ENCODE data around the gene SULF2. TPM values are rescaled to one million over a fixed set of nuclear protein-coding genes. Genes with fewer than 3 reads are reported as not detected.
A peak's percentile ranks its signal among the peaks of the same experiment; 100 is the strongest.

SULF2 gene
- total RNA-seq, 1 donor from 2014 or later = 78.2 TPM

DNA sequence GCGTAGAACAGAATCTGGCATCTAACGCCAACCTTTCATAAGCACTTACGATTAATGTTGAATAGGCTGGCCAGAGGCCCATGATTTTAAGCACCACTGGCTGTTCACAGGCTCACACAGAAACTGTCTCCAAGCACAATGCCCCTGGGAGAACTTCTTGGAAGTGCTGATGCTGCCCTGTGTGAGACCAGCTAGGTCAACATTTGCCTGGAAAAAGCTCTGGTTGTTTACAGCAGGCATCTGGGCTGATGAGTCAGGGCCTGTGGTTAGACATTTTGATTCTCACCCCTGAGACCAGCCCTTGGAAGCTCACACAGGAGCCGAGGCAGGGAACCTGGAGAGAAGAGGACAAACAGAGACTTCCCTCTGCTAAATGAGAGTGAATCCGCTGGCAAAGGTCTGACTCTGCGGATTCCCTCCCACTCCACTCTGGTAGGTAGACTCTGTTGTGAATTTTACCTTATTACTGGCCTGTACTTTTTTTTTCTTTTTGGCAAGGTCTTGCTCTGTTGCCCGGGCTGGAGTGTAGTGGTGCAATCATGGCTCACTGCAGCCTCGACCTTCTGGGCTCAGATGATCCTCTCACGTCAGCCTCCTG is 6.8 kb upstream of the SULF2 start:
- H3K4me3 ChIP-seq (ENCODE audit: low read depth, low read length) = no peak overlapping the region
- H3K27me3 ChIP-seq (ENCODE audit: control insufficient read depth, insufficient read depth, low read length) = no peaks in the 10 kb centered on the region
- TF ChIP-seq, protein P1, sequence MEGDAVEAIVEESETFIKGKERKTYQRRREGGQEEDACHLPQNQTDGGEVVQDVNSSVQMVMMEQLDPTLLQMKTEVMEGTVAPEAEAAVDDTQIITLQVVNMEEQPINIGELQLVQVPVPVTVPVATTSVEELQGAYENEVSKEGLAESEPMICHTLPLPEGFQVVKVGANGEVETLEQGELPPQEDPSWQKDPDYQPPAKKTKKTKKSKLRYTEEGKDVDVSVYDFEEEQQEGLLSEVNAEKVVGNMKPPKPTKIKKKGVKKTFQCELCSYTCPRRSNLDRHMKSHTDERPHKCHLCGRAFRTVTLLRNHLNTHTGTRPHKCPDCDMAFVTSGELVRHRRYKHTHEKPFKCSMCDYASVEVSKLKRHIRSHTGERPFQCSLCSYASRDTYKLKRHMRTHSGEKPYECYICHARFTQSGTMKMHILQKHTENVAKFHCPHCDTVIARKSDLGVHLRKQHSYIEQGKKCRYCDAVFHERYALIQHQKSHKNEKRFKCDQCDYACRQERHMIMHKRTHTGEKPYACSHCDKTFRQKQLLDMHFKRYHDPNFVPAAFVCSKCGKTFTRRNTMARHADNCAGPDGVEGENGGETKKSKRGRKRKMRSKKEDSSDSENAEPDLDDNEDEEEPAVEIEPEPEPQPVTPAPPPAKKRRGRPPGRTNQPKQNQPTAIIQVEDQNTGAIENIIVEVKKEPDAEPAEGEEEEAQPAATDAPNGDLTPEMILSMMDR (IDR thresholded peaks at IDR 0.05; ENCODE audit: insufficient read depth, low read length, poor library complexity, severe bottlenecking) = no peak
- DNase-seq (ENCODE audit: low read depth) = peak; percentile 84
- H3K36me3 ChIP-seq (ENCODE audit: control insufficient read depth, insufficient read depth, low read length) = no peaks in the 10 kb centered on the region

DNA sequence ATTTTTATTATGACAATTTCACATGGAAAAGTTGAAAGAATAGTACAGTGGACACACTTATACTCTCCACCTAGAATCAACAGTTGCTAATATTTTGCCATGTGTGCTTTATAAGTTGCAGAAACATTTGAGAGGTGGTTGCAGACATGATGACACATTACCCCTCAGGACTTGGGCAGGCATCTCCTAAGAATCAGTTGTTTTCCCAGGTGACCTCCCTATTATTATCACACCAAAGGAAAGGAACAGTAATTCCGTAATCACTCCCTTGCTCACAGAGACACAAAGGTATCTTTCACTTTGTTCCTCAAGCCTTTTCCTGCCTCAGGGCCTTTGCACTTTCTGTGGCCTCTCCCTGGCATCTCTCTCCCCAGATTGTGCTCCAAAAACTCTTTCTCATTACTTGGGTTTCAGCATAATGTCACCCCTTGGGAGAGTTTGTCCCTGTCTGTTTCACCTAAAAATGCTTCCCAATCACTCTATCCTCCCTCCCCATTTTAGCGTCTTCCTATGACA is 5.9 kb upstream of the SULF2 start:
- H3K4me3 ChIP-seq (ENCODE audit: low read depth, low read length) = no peak overlapping the region
- no peak for DNase-seq (ENCODE audit: low read depth)
- TF ChIP-seq, protein P1 (IDR thresholded peaks at IDR 0.05; ENCODE audit: insufficient read depth, low read length, poor library complexity, severe bottlenecking) = no peak
- no peaks in the 10 kb centered on the region for H3K36me3 ChIP-seq (ENCODE audit: control insufficient read depth, insufficient read depth, low read length)
- no peaks in the 10 kb centered on the region for H3K27me3 ChIP-seq (ENCODE audit: control insufficient read depth, insufficient read depth, low read length)

DNA sequence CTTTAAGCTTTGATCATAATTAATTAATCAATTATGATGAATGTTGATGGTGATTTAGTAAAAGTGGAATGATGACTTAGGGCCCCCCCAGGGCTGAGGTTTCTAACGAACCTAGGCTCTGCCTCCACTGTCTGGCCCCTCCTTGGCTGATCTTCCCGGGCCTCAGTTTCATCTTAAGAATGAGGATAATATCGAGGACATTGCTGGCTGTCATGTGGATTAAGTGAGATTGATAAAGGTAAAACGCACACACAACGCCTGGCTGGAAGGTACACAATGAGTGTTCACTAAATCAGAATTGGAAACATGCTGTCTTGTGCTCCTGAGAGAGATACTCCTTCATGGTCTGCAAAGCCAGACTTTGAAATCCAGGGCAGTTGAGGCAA is 5.3 kb upstream of the SULF2 start:
- no peaks in the 10 kb centered on the region for H3K27me3 ChIP-seq (ENCODE audit: control insufficient read depth, insufficient read depth, low read length)
- TF ChIP-seq, protein P1 (IDR thresholded peaks at IDR 0.05; ENCODE audit: insufficient read depth, low read length, poor library complexity, severe bottlenecking) = no peak
- H3K36me3 ChIP-seq (ENCODE audit: control insufficient read depth, insufficient read depth, low read length) = no peaks in the 10 kb centered on the region
- no peak overlapping the region for H3K4me3 ChIP-seq (ENCODE audit: low read depth, low read length)
- DNase-seq (ENCODE audit: low read depth) = no peak

DNA sequence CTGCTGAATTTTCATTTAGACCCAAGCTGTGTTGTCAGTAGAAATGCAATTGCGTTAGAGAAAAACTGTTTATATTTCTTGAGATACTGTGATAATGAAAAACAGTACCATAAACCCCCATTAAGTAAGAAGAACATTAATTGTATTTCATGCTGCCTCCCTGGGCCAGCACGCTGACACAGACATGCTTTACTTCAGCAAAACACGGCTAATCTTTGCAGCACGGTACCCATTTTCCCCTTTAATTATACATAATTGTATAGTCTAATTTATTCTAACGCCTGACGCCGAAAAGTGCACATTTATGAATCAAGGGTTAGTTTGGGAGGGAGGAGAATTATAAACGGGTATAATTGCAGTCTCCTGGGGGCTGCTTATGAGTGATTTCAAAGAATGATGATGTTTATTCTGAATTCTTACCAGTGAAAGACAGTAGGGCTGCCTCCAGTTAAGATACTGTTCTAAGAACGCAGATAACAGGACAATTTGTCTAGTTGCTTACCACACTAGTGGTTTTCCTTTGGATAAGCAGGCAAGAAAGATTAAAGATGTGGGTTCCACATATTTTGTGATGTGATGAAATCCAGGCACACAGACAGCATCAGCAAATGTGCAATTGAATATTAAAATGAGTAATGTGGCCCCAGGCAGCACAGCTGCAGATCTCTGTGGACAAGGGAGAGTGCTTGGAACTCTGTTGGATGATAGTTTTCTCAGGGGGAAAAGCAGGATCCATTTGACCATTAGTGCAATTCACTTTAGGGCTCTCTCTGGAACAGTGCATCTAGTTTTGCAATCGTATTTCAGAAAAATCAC is 4.7 kb upstream of the SULF2 start:
- H3K4me3 ChIP-seq (ENCODE audit: low read depth, low read length) = no peak overlapping the region
- TF ChIP-seq, protein P1 (IDR thresholded peaks at IDR 0.05; ENCODE audit: insufficient read depth, low read length, poor library complexity, severe bottlenecking) = no peak
- H3K27me3 ChIP-seq (ENCODE audit: control insufficient read depth, insufficient read depth, low read length) = no peaks in the 10 kb centered on the region
- DNase-seq (ENCODE audit: low read depth) = no peak
- H3K36me3 ChIP-seq (ENCODE audit: control insufficient read depth, insufficient read depth, low read length) = no peaks in the 10 kb centered on the region

DNA sequence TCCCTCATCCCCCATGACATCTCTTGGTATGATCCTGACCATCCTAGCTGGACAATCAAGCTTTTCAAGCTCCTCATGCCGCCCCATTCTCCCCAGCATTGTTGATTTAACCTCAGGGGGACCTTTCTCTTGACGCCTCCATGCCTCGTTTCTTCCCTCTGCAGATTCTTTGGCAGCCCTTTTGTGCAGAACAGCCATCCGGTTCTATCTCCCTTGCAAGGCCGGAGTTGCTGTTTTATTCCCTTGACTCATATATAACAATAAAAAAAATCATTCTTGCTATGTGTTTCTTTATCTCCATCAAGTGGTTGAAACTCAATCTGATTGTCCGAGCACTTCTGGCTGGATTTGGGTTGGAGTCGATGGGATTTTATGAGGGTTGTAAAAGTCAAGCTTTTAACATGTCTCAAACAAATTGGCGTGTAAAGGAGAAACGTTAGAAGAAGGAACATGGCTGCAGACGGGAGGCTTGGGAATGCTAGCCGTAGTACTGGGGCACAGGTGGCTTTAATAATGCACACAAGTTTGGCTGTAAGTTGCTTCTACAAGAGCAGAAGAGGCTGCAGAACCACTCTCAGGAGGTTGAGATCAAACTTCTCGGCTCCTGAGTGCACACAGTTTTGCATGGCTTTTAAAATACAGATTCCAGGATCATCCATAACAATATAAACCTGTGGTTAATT is 3.9 kb upstream of the SULF2 start:
- DNase-seq (ENCODE audit: low read depth) = no peak
- no peak overlapping the region for H3K4me3 ChIP-seq (ENCODE audit: low read depth, low read length)
- TF ChIP-seq, protein P1 (IDR thresholded peaks at IDR 0.05; ENCODE audit: insufficient read depth, low read length, poor library complexity, severe bottlenecking) = no peak
- H3K27me3 ChIP-seq (ENCODE audit: control insufficient read depth, insufficient read depth, low read length) = no peaks in the 10 kb centered on the region
- no peaks in the 10 kb centered on the region for H3K36me3 ChIP-seq (ENCODE audit: control insufficient read depth, insufficient read depth, low read length)
